HG02642 (cell line): ENCODE measurements around the gene HMGCS1.
"Not testable (repeated sequence)": the region's sequence is repeated elsewhere in the genome, so short reads cannot be mapped to it uniquely, and the experiment has no call there.

Source experiments
- ATAC-seq: cut with Tn5 transposase; IDR thresholded peaks from one replicate; pipeline ENCODE4 v1.9.1; 2021; ENCODE audit warnings: mild to moderate bottlenecking; ENCODE audit not compliant: unreplicated experiment, poor library complexity

The HMGCS1 gene

DNA sequence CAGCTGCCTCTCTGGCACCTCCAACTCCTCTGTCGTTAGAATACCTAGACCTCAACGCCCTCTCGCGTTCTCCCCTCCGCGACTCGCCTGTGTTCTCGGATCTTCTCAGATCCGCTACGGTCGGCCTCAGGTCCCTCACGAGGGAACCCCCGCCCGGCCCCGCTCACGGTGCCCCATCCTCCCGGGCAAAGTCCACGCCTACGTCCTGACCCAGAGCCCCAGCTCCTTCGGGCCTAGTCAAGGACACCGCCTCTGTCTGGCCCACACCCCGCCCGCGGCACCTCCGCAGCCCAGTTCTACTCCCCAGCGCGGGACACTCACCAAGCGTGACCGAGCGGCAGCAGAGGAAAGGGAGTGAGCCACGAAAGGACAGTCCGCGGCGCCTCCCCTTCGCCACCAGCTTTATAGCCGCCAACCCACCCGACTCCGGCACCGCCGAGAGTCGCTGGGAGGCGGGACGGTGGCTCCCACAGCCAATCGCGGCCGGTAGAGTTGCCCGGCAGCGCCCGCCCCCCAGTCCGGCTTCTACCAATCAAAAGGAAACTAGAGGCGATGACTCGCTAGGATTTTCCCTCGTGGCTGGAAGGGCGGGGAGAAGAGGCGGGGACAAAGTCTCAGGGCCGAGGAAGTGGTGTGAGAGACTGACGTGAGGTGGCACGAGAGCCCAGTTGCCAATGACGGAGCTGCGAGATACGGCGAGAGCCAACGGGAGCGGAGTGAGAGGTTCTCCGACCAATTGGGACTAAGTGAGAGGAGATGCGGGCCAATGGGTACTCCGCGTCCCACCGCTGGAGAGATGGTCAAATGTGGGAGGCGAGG, at the start of gene HMGCS1:
HMGCS1 (minus strand) TSS at position 378 of the 819 bp plus-strand sequence. CDS start 14,447 bp downstream, outside the sequence.
- ATAC-seq, result peak; percentile 94

DNA sequence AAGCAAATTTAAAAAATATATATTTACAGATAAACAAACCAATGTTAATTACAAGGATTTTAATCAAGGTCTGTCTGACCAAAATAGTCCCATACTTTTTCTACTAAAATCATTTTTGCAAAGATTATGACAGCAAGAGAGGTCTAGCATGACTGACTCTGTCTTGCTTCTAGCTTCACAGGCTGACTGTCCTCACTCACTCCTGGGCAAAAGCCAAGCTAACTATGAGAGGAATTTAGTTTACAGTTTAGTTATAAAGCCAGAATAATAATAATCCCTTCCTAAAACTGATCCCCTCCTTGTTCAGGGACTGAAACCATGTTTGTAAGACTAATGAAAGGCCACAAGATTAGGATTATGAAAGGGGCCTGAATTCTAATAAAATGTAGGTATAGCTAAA, 45.5 kb upstream of the HMGCS1 start:
- no peak for ATAC-seq

DNA sequence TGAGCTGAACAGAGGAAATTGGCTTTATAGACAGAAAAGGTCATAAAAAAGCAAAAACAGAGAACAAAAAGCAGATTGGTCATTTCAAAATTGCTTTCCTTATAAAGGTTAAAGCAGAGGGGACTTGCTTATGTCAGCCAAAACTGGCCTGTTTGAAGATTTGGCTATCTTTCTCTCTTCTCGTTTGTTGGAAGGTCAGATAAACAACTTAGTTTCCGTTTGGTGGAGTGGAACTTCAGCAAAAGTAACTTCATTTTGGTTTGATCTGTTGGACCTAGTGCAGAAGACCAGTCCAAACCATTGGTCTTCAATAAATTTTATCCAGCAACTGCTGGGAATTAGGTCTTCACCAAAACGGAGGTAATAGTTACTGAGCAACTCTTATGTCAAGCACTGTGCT, 45.1 kb upstream of the HMGCS1 start:
- no peak for ATAC-seq

DNA sequence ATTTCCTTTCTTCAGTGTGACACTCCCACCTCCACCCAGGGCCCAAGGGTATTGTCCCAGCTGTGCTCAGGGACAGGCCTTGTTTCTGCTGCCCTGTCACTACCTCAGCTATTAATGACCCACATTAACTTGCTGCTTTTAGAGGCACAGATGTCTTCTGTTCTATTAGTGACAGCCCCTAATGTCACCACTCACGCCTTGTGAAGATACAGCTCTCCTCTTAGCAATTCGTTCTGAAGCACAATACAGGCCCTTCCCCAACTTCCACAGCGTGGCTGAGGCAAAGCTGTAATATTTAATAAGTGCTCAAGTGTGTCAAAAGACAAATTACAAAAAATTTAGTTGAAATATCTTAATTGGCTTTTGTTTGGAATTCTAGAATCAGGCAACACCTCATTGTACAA, 44.7 kb upstream of the HMGCS1 start:
- no peak for ATAC-seq

DNA sequence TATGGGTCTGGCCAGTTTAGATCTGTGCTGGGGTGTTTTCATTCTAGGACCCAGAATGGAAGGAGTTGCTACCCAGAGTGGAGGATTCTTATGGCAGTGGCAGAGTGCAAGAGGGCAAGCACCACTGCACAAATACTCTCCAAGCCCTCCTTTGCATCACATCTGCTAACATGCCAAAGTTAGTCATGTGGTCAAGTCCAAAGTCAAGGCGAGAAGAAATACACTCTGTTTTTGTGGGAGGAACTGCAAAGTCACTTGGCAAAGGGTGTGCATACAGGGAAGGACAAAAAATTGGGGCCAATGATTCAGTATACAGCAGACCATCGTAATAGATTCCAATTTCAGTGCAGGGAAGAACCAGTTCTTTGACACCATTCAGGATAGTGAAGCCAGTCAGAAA, 43.9 kb upstream of the HMGCS1 start:
- ATAC-seq, result no peak

DNA sequence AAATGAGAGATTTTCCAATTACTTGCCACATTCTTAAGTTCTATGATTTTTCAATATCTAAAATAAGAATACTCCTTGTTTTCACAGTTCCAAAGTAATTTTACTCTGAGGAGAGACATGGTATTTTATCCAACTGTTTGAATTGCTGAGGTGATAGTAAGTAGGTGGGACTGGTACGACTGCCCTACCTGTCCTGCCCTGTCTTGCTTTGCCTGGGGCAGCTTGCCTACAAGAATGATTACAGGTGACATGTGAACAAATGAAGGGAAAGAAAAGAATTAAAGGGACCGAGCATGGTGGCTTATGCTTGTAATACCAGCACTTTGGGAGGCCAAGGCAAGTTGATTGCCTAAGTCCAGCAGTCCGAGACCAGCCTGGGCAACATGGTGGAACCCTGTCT, 41.6 kb upstream of the HMGCS1 start:
- no peak for ATAC-seq

DNA sequence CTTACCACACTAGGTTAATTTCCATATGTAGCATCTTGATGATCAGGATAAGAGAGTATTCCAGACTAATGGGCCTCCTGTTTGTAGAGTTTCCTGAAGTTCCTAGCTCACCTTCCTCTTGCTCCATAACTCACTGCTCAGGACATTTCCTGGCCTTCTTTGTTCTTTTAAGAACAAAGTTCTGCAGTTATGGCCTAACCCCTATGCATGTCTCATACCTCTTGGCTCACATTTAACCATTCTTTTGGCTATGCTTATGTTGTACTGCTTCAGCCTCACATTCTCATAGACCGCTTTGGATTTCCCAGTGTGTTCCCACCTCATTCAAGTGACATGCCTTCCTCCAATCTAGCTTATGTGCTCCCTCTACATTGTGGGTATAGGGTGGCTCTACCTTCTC, 40.5 kb upstream of the HMGCS1 start:
- no peak for ATAC-seq

DNA sequence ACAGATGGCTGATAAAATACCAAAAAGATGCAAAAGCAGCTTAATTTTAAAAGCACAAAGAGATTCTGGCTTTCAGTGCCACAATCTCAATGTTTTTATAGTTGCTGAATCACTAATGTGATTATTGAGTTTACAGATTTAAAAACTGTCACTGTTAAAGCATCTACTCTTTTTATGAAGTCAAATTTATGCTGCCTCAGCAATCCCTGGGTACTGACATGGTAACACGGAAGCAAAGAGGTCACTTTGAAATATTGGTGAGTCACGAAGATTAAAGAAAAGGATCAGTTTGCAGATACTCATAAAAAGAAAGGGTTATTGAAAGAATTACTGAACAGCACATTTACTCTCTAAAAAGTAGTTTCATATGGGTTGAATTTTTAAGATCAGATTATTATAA, 39.7 kb upstream of the HMGCS1 start:
- no peak for ATAC-seq

DNA sequence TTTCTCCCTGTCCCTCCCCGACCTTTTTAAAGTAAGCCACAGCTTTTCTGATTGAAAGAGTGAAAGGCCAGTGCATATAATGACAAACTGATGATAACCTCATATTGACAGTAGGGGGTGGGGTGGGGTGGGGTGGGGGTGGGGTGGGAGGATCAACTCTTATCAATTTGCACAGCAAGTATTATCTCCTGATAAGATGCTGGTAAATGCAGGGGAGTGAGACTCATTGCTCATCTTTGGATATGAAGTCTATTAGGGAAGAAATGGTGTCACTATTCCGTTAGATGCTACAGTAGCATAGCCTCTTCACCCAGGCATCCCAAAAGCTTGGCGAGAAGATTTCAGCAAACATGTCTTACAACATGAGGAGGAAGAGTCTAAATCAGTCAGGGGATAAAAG, 38.9 kb upstream of the HMGCS1 start:
- ATAC-seq, result no peak

DNA sequence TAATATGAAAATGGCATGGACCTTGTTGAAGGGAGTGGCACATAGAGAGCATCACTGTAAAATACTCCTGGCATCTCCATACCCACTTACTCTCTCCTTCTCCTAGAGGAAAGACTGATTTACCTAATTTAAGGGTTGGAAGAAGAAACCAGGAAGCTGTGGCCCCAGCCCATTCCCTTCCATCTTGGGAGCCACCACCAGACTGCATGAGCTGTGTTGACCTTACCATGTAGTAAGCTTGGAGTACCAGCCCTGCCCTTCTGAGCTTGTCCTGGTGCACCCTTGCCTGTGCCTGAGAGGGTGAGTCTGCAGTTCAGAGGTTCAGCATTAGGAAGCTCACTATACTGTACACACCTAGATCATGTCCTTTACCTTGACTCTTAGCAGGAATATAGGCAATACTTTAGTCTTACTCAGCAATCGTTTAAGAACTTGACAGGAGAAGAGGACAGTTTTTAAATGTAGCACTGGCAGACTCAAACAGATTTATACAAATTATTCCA, 35.7 kb upstream of the HMGCS1 start:
- ATAC-seq, result no peak

DNA sequence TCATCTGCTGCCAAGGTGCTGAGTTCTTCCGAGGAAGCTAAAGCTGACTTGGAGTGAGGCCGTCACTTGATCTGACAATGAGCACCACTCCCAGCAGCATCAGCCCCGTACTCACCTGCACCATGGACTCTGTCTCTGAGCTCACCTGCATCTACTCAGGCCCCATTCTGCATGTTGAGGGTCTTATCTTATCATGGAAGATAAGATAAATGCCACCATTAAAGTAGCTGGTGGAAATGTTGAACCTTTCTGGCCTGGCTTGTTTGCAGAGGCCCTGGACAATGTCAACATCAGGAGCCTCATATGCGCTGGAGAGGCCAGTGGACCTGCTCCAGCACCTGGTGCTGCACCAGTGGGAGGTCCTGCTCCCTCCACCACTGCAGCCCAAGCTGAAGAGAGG, 35.0 kb upstream of the HMGCS1 start:
- no peak for ATAC-seq

DNA sequence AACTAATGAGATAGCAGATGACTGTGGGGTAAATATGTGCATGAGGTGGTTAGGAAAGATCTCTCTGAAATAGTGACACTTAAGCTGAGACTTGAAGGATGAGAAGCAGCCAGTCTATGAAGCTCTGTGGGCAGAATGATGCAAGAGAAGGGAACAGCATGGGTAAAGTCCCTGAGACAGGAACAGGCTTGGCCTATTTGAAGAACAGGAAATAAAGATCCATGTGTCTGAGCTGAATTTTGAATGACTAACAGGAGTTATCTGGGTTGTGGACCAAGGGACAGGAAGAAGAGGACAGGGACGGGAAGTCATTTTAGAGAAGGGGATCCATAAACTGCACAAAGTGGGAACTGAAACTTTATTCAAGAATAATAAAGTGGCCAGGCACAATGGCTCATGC, 25.6 kb upstream of the HMGCS1 start:
- no peak for ATAC-seq

DNA sequence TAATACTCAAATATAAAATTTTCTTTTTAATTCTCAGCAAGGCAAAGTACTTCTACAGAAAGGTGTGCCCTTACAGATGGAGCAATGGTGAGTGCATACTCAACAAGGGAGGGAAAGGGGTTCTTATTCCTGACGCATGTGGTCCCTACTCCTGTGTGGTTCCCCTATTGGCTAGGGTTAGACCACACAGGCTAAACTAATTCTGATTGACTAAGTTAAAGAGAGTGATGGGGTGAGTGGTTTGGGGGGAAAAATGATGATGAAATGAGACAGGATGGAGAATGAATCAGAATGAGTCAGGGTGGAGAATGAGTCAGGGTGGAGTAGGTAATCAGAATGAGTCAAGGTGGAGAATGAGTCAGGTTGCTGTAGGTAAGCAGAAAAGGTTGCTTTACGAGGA, 22.9 kb upstream of the HMGCS1 start:
- ATAC-seq, result no peak

DNA sequence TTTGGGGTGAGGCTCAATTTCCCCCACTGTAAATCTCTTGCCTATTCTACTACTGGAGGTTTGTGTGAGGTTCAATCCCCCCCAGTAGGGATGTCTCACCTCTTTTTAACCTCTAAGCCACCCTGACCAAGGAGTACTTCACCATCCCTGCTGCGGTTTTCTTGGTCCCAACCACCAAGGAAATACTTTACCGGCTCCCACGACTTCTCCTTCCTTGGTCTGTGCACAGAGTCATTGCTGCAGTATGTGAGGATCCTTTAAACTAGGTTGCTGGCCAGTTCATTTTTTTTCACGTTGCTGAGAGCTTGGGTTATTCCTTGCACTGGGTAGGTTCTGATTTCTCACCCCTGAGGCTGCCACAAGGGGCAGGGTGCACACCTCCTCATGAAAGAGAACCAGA, 22.5 kb upstream of the HMGCS1 start:
- ATAC-seq, result no peak

DNA sequence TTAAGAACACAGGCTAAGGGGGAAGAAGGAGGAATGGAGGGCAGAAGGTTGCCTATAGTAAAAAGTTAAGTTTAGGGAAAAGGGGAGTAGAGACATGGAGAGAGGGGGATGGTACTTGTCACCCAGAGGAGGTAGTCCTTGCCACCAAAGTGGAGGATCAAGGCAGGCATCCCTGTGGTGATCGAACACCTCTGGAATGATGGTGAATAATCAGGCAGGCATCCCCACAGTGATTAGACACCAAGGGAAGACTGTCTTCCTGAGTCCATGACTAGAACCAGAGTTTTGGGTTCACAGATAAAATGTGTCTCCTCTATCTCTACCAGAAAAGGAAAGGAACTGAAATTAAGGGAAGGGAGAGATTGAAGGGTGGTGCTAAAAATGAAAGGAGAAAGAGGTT, 19.2 kb upstream of the HMGCS1 start:
- no peak for ATAC-seq

DNA sequence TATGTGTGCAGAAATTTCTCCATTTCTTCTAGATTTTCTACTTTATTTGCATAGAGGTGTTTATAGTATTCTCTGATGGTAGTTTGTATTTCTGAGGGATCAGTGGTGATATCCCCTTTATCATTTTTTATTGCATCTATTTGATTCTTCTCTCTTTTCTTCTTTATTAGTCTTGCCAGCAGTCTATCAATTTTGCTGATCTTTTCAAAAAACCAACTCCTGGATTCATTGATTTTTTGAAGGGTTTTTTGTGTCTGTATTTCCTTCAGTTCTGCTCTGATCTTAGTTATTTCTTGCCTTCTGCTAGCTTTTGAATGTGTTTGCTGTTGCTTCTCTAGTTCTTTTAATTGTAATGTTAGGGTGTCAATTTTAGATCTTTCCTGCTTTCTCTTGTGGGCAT, 12.4 kb upstream of the HMGCS1 start:
- ATAC-seq, result not testable (repeated sequence)

DNA sequence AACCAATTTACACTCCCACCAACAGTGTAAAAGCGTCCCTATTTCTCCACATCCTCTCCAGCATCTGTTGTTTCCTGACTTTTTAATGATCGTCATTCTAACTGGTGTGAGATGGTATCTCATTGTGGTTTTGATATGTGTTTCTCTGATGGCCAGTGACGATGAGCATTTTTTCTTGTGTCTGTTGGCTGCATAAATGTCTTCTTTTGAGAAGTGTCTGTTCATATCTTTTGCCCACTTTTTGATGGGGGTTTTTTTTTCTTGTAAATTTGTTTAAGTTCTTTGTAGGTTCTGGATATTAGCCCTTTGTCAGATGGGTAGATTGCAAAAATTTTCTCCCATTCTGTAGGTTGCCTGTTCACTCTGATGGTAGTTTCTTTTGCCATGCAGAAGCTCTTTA, 10.3 kb upstream of the HMGCS1 start:
- not testable (repeated sequence) for ATAC-seq

DNA sequence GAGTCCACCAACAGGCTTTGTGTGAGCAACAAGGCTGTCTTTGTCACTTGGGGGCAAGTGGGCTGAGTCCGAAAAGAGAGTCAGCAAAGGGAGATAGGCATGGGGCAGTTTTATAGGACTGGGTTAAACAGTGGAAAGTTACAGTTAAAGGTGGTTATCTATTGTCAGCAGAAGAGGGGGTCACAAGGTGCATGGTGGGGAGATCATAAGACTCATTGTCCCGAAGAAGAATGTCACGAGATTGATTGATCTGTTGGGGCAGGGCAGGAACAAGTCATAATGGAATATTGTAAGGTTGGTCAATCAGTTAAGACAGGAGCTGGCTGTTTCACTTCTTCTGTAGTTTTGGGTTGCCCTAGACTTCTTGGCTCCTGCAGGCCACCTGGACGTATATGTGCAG, 7.6 kb upstream of the HMGCS1 start:
- ATAC-seq, result no peak

DNA sequence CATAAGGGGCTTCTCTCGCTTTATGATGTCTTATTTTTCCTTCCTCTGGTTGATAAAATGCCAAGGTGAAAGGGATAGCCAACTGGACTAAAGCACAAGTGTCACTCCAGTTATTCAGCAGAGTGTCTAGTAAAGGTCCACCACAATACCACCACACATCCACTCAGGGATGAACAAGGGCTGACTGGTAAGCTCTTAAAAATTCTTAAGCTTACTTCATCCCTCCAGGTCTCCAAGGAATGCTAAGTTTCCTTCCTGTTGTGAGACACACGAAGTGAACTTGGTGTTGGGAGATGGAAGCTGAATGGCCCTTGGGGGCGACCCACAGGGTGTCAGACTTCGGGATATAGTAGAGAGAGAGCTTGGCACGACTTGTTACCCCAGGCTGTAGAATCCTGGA, 3.2 kb upstream of the HMGCS1 start:
- ATAC-seq, result no peak

DNA sequence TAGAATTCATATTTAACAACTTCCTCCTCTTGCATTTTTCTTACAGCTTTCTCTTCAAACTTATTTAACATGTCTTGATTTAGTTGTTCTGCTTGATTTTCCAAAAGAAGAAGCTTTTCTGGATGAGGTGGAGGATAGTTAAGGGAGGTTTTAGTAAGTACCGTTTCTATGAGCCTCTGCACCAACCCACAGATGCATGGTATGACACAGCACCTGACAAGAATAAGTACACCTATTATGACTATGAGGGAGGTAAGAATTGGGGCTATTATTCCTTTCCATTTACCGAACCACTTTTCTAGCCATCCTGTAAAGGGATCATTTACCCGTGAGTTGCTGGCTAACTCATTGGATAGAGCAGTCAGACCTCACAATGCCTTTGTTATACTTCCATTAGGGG, 2.5 kb upstream of the HMGCS1 start:
- ATAC-seq, result no peak

DNA sequence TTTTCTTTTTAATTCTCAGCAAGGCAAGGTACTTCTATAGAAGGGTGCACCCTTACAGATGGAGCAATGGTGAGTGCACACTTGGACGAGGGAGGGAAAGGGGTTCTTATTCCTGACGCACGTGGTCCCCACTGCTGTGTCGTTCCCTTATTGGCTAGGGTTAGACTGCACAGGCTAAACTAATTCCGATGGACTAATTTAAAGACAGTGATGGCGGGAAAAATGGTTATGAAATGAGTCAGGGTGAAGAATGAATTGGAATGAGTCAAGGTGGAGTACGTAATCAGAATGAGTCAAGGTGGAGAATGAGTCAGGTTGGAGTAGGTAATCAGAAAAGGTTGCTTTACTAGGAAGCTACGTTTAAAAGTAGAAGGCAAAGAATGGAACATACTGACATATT, 2.1 kb upstream of the HMGCS1 start:
- ATAC-seq, result no peak

DNA sequence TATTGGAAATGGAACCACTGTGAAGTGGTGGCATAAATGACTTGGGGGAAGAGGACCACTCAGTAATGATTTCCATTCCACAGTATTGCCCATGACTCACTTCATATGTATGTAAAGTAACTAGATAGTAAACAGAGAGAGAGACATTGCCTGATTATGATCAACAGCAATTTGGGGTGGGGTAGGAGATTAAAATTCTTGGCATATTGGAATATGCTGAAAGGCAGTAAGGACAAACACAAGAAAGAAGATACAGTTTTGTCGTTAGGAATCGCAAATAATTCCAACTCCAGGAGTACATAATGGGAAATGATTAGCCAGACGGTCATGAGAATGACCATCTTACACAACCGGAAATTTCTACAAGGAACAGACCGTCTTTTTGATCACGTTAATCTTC, 1.5 kb upstream of the HMGCS1 start:
- ATAC-seq, result no peak
